Epithelial cell of proximal tubule (primary cell): ENCODE measurements around the gene LLGL2. TPM values are rescaled to one million over a fixed set of nuclear protein-coding genes. Genes with fewer than 3 reads are reported as not detected.

ENCODE experiments used
- DNase-seq: peaks from one replicate; pipeline ENCODE4 v3.0.0-alpha.2; 2011; ENCODE audit warnings: low read depth
- H3K4me3 ChIP-seq: 2 replicates; pipeline ENCODE4 v1.5.1; 2011; ENCODE audit warnings: low read depth, mild to moderate bottlenecking, low read length
- CTCF ChIP-seq: conservative IDR thresholded peaks from 2 replicates; pipeline ENCODE4 v1.5.1; 2012; ENCODE audit warnings: low read depth, mild to moderate bottlenecking, low read length
- total RNA-seq: library from RNA; depleted of rRNA; stranded (reverse); fragments of >200 nt; gene quantifications from 2 replicates; pipeline ENCODE4 v1.2.3, GENCODE V29; 2015

Gene LLGL2
- total RNA-seq, 1 donor from 2014 or later: 64.7 TPM

- TF ChIP-seq CTCF: no peak
- DNase-seq: no peak
- peak overlapping the region; percentile 89 for H3K4me3 ChIP-seq
These were observed 11.1 kb upstream of the LLGL2 start for GRCh38 chr17:75514299-75514918.

GRCh38 chr17:75514919-75515495 lies 10.5 kb upstream of the LLGL2 start:
- H3K4me3 ChIP-seq: peak overlapping the region; percentile 89
- DNase-seq: no peak
- no peak for TF ChIP-seq CTCF

- TF ChIP-seq CTCF: peak; percentile 89
These were observed 9.8 kb upstream of the LLGL2 start, which contains the start of gene CASKIN2 for GRCh38 chr17:75515496-75516254. Gene CASKIN2 (minus strand): TSS chr17:75515537. CDS start chr17:75513804, 1,733 bp downstream.

GRCh38 chr17:75516255-75516618 lies 9.3 kb upstream of the LLGL2 start, which contains the start of gene TSEN54:
Gene TSEN54 (plus strand): TSS chr17:75516528. CDS start chr17:75516561, 33 bp downstream.
- peak within 1 kb of the TSS; percentile 89 for H3K4me3 ChIP-seq
- no peak for DNase-seq
- TF ChIP-seq CTCF: no peak

More at GRCh38 chr17:75515496-75516254, 9.8 kb upstream of the LLGL2 start, which contains the start of gene CASKIN2:
- H3K4me3 ChIP-seq: peak within 1 kb of the TSS; percentile 89
- DNase-seq: peak; percentile 18

- TF ChIP-seq CTCF: no peak
- no peak for DNase-seq
- H3K4me3 ChIP-seq: peak overlapping the region; percentile 89
These were observed 8.7 kb upstream of the LLGL2 start for GRCh38 chr17:75516619-75517296.

GRCh38 chr17:75517297-75517865 lies 8.1 kb upstream of the LLGL2 start:
- no peak for DNase-seq
- peak overlapping the region; percentile 89 for H3K4me3 ChIP-seq
- no peak for TF ChIP-seq CTCF
